Measurements from ENCODE around the gene C20orf204.
"Not testable (repeated sequence)": the region's sequence is repeated elsewhere in the genome, so short reads cannot be mapped to it uniquely, and the experiment has no call there.

C20orf204 gene

GRCh38 chr20:64082126-64082731, 46.2 kb downstream of the C20orf204 start:
- TF ChIP-seq, protein P1, sequence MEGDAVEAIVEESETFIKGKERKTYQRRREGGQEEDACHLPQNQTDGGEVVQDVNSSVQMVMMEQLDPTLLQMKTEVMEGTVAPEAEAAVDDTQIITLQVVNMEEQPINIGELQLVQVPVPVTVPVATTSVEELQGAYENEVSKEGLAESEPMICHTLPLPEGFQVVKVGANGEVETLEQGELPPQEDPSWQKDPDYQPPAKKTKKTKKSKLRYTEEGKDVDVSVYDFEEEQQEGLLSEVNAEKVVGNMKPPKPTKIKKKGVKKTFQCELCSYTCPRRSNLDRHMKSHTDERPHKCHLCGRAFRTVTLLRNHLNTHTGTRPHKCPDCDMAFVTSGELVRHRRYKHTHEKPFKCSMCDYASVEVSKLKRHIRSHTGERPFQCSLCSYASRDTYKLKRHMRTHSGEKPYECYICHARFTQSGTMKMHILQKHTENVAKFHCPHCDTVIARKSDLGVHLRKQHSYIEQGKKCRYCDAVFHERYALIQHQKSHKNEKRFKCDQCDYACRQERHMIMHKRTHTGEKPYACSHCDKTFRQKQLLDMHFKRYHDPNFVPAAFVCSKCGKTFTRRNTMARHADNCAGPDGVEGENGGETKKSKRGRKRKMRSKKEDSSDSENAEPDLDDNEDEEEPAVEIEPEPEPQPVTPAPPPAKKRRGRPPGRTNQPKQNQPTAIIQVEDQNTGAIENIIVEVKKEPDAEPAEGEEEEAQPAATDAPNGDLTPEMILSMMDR (IDR thresholded peaks at IDR 0.05; ENCODE audit: extremely low read depth, missing control alignments) = no peak
- no peak for DNase-seq (ENCODE audit: low spot score)

- DNase-seq (ENCODE audit: low spot score) = no peak
- TF ChIP-seq, protein P1 (IDR thresholded peaks at IDR 0.05; ENCODE audit: extremely low read depth, missing control alignments) = no peak
These were observed 46.9 kb downstream of the C20orf204 start for GRCh38 chr20:64082820-64083377.

DNA sequence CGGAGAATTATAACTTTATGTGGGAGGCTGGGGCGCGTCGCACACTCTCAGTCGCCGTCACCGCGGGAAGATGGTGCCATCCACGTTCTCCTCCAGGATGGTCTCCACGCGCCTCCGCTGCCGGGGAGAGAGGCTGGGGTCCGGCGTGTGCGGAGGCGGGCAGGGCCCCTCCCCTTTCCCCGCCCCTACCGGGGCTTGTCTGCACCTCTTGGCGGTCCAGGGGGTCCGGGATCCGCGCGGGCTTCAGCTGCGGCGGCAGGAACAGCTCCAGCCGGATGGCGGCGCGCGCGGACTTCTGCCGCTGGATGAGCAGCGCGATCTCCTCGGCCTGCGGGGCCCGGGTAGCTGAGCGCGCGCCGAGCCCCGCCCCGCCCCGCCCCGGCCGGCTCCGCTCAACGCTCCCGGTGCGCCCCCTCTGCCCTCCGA, 47.4 kb downstream of the C20orf204 start:
- DNase-seq (ENCODE audit: low spot score) = peak; percentile 88
- TF ChIP-seq, protein P1 (IDR thresholded peaks at IDR 0.05; ENCODE audit: extremely low read depth, missing control alignments) = peak; percentile 88

- DNase-seq (ENCODE audit: low spot score) = no peak
- TF ChIP-seq, protein P1 (IDR thresholded peaks at IDR 0.05; ENCODE audit: extremely low read depth, missing control alignments) = no peak
These were observed 48.1 kb downstream of the C20orf204 start, which contains the start of gene LKAAEAR1 for GRCh38 chr20:64083804-64084684. Gene LKAAEAR1, minus strand, starts transcription at chr20:64084398. Its CDS starts 179 bp downstream, at chr20:64084219.

DNA sequence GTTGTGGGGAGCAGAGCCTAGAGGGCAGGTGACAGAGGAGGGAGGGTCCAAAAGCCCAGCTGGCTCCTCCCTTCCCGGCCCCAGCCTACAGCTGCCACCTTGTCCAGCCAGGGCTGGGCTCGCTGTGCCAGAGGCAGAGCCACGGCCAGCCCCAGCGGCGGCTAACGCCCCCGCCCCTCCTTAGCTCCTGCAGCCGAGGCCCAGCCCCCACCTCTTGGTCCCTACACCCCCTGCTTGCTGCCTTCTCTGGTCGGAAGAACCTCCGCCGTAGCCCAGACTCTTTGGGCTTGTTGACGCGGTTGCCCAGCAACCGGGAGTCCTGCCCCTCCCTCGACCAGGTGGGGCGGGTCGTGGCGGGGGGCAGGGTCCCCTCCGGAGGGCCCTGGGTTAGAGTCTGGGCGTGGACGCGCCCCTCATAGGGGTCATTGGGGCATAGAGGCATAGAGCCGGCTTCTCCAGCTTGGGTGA, 48.7 kb downstream of the C20orf204 start:
- TF ChIP-seq, protein P1 (IDR thresholded peaks at IDR 0.05; ENCODE audit: extremely low read depth, missing control alignments) = no peak
- no peak for DNase-seq (ENCODE audit: low spot score)

DNA sequence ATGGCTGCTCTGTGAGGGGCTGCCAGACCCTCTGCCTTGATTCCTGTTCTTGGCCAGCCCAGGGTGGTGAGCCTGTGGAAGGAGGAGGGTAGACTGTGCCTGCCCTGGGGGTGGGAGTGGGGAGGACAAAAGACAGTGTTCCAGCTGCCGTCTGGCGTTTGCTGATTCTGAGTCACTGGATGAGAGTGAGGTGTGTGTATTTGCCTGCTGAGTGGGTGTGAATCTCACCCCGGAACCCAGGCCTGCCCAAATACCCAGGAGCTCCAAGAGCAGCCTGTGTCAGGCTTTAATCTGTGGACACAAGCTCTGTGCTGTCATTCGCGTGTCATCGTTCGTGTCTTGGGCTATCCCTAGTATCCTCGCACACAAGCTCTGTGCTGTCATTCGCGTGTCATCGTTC, 50.8 kb downstream of the C20orf204 start:
- no peak for DNase-seq (ENCODE audit: low spot score)
- TF ChIP-seq, protein P1 (IDR thresholded peaks at IDR 0.05; ENCODE audit: extremely low read depth, missing control alignments) = no peak

- not testable (repeated sequence) for DNase-seq (ENCODE audit: low spot score)
These were observed 51.3 kb downstream of the C20orf204 start for GRCh38 chr20:64087226-64087825.

DNA sequence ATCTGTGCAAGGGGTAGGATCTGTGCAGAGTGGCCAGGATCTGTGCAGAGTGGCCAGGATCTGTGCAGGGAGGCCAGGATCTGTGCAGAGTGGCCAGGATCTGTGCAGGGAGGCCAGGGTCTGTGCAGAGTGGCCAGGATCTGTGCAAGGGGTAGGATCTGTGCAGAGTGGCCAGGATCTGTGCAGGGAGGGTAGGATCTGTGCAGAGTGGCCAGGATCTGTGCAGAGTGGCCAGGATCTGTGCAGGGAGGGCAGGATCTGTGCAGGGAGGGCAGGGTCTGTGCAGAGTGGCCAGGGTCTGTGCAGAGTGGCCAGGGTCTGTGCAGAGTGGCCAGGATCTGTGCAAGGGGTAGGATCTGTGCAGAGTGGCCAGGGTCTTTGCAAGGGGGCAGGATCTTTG, 52.6 kb downstream of the C20orf204 start:
- not testable (repeated sequence) for DNase-seq (ENCODE audit: low spot score)
